HG02840 (cell line): ENCODE data around the gene SNN.

Source experiments
- ATAC-seq: cut with Tn5 transposase; IDR thresholded peaks from one replicate; pipeline ENCODE4 v1.9.1; 2021; ENCODE audit warnings: mild to moderate bottlenecking, moderate library complexity, moderate number of reproducible peaks; ENCODE audit not compliant: unreplicated experiment, low FRiP score

Gene SNN

DNA sequence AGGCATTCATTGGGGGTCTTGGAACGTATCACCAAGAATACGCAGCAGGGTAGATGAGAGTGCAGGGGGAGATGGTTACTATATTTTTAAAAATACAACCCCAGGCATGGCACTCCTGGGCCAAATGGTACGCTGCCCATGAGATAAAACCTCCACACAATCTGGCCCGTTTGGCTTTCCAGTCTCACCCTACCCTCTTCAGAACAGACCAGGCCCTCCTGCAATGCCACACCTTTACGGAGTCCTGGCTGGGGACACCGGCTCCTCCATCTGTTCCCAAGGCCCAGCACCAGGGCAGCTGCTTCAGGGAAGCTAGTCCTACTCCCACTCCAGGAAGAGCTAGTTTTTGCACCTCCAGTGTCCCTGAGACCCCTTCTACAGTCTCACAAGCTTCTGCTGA lies 24.4 kb downstream of the SNN start:
- ATAC-seq: no peak

- ATAC-seq: no peak
These were observed 28.2 kb downstream of the SNN start for GRCh38 chr16:11696266-11697012.

DNA sequence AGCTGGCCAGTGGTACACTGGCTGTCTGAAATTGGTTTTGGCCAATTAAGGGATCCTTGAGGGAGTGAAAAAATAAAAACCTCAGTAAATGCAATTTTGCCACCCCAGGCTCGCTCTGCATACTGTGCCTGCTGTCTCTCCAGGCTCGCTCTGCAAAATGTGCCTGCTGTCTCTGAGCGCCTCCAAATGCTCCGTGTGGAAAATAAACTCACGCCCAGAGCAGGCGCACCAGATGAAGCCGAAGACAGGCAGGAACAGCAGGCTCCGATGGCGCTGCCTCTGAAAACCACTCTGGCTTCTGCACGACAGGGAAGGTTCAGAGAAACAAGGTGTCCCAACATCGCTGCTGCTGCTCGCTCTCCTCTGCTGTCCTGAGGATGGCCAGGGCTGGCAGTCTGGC lies 29.1 kb downstream of the SNN start:
- no peak for ATAC-seq

DNA sequence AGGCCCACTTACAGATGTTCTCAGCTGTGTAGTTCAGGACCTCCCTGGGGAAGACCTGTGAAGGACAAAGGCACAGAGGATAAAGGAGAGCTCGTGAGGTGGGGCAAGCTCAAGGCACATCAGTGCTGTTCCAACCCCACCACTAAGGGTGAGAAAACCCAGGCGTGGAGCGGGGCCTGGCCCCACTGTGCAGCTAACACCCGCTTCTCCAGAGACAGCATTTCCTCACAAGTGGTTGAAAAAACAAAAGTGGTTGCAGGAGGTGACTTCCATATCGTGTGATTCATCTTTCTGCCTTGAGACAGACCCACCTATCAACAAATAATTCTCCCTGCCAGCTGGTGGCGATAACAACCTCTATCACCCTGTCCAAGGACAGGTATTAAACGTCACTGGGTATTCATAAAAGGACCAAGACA lies 30.0 kb downstream of the SNN start:
- ATAC-seq: no peak

DNA sequence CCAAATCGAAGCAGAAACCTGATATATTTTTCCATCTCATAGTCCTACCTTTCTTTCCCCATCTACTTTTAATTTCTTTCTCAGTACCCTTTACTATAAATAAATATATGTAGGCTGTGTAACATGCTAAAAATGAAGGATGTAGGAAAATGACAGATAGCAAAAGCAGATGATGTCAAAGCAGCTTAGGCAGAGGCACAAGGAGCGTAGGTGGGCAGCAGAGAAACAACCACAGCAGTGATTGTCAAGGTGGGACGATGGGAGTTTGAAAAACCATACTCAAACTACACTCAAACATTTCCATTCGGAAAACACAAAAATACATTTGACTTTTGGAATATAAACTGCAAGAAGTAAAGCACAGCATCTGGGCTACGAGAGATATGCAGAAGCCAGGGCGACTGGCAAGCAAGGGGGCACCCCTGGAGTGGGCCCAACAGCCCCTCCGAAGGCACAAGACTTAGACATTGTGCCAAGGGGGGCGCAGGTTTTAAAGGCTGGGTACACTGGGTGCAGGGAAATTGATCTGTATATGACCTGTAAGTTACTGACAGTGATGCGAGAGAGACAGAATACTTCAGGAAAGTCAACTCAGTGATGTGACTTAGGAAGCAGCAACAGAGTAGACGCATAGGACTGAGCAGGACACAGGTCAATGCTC lies 31.1 kb downstream of the SNN start:
- no peak for ATAC-seq

DNA sequence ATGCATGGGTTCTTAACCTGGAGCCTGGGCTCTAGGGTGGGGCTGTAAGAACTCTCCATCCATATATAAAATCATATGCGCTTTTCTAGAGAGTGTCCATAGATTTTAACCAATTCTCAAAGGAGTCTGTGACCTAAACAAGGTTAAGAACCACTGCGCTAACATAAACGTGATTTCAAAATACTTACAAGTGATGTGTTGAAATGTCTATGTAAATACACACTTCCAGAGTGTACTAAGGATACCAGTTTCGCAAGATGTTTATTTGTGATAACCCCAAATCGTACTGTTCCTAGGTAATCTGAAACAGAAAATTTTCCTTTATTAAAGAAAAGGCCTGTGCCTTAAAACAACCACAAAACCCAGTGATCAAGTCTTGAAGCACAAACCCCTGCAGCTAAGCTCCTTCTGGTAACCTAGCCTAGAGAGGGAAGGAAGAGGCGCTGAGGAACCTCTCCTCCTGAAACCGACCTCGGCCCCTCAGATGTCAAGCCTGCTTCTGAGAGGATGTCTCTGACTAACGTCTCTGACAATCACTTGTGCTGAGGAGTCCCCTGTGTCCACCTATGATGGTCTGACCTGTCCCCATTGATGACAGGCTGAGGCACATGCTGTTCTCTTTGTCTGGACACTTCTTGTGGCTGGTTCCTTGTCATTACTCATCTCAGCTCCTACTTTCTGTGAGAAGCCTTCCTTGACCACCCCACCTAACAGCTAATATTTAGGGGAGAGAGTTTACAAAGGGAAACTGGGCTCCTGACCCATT lies 32.2 kb downstream of the SNN start:
- no peak for ATAC-seq

DNA sequence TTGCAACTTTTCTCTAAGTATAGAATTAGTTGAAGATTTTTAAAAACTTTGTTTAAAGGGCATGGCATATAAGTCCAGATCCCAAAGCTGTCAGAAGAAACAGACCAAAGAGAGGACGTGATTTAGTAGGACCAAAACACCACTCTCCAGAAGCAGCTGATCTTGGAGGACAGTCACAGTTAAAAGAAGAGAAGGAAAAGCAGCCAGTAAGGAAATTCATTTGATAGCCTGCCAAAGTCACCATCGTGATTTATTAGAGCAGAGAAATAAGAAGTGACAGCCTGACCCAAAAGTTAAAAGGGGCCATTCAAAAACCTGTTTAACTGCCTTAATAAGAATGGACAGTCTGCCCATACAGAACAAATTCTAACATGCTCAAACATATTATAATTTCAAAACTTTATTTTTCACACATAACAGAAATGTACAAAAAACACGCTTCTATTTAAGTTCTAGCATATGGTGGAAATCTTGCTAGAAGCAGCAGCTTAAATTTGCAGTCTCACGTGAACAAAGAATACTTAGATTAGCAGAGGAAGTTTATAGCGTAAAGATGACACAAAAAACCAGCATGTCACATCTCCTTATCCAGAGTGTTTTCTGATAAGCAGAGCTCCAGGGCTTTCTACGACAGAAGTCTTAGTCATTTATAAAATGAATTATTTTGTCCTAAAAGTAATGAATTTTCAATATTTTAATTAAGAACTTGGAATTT lies 37.2 kb downstream of the SNN start:
- no peak for ATAC-seq

DNA sequence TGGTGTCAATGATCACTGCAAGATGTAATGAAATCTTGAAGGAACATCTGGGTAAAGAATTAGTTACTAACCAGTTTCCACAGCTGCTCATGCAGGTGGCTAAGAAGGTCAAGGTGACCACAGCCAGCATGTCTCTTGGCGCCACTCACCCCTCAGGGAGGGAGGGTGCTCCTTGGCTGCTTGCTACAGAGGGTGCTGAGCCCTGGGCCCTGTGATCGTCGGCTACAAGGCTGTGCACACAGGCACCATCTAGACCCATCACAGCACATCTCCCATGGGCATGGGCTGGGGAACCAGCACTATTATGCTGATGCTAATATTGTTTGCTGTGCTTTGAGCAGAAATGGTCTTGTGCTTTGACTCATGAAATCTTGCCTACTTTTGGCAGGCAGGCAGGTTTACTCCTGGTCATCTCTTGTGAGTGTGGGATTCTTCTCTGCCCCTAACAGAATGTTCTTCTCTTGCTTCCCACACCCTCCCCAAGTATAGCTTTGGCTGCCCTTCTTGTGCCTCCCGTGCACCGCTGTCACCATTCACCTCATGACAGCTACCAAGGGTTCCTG lies 38.0 kb downstream of the SNN start:
- no peak for ATAC-seq

- no peak for ATAC-seq
These were observed 39.5 kb downstream of the SNN start for GRCh38 chr16:11707679-11708197.

GRCh38 chr16:11708421-11708820 lies 40.2 kb downstream of the SNN start:
- ATAC-seq: no peak

- no peak for ATAC-seq
These were observed 43.4 kb downstream of the SNN start for GRCh38 chr16:11711662-11712061.

- no peak for ATAC-seq
These were observed 43.9 kb downstream of the SNN start for GRCh38 chr16:11712122-11712521.

GRCh38 chr16:11715246-11715947 lies 47.1 kb downstream of the SNN start:
- no peak for ATAC-seq

- no peak for ATAC-seq
These were observed 48.1 kb downstream of the SNN start for GRCh38 chr16:11716336-11716735.

DNA sequence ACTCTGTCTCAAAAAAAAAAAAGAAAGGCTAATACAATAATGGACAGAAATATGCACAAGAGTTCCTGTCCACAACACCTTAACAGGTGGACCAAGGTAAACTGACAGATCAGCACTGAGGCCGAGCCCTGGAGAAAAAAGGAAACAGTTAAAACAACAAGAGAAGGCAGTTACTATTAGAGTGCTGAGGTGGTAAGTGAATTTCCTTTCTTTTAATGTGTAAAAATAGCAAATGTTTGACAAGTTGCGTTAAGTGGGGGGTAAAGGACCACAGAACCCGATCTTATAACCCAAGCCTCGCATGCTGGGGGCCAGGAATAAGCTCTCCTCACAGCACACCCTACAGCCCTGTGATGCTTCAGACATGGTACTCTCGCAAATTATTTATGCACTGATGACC lies 49.6 kb downstream of the SNN start:
- no peak for ATAC-seq

DNA sequence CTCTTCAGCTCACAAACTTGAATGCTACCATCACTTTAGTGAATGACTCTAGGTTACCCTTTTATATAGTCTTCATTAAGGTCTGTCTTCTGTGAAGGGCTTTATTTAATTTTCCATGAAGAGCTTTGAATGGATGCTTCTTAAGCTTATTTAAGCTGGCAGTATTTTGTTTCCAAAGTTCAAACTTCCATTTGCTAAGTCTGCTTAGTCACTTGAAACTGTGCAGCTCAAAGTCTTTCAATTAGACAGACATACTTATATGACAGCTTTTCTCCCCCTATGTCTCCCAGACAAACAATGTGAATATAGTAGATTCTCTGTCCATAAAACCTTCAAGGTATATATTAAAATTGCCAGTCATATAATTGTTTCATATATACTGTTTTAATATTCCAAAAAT lies 50.9 kb downstream of the SNN start:
- ATAC-seq: no peak

GRCh38 chr16:11719762-11720161 lies 51.5 kb downstream of the SNN start:
- no peak for ATAC-seq

GRCh38 chr16:11721781-11722467 lies 53.7 kb downstream of the SNN start:
- ATAC-seq: no peak

DNA sequence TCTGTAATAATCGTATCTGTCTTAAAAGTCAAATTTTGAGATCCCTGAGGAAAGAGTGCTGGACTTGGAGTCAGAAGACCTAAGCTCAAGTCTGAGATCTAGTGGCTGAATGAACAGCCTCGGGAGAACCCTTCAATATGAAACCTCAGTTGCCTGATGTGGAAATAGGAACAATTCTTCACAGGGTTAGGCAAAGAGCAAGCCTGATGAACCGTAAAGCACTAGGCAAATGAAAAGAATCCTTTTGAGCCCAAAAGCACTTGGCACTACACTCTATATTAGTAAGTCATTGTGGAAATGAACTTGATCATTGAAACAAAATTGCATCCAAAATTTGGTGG lies 54.2 kb downstream of the SNN start:
- no peak for ATAC-seq
